ENCODE data around the gene SYNJ2.

SYNJ2 gene

GRCh38 chr6:158033751-158034702 lies 52.4 kb downstream of the SYNJ2 start:
- H3K4me3 ChIP-seq (ENCODE audit: control insufficient read depth, low read depth, low read length): no peak overlapping the region
- no peak for TF ChIP-seq CTCF (IDR thresholded peaks at IDR 0.05; ENCODE audit: control insufficient read depth, insufficient read depth, low read depth, low read length, missing control alignments)

GRCh38 chr6:158036261-158036660 lies 54.6 kb downstream of the SYNJ2 start:
- DNase-seq (ENCODE audit: low read depth): no peak
- no peak overlapping the region for H3K4me3 ChIP-seq (ENCODE audit: control insufficient read depth, low read depth, low read length)
- TF ChIP-seq CTCF (IDR thresholded peaks at IDR 0.05; ENCODE audit: control insufficient read depth, insufficient read depth, low read depth, low read length, missing control alignments): no peak

More at GRCh38 chr6:158033751-158034702, 52.4 kb downstream of the SYNJ2 start:
- DNase-seq (ENCODE audit: low read depth): no peak

- no peak for DNase-seq (ENCODE audit: low read depth)
- H3K4me3 ChIP-seq (ENCODE audit: control insufficient read depth, low read depth, low read length): no peak overlapping the region
- TF ChIP-seq CTCF (IDR thresholded peaks at IDR 0.05; ENCODE audit: control insufficient read depth, insufficient read depth, low read depth, low read length, missing control alignments): no peak
These were observed 55.4 kb downstream of the SYNJ2 start for GRCh38 chr6:158037021-158037420.

GRCh38 chr6:158037771-158038170 lies 56.1 kb downstream of the SYNJ2 start:
- TF ChIP-seq CTCF (IDR thresholded peaks at IDR 0.05; ENCODE audit: control insufficient read depth, insufficient read depth, low read depth, low read length, missing control alignments): no peak
- no peak for DNase-seq (ENCODE audit: low read depth)
- no peak overlapping the region for H3K4me3 ChIP-seq (ENCODE audit: control insufficient read depth, low read depth, low read length)

- no peak for DNase-seq (ENCODE audit: low read depth)
- TF ChIP-seq CTCF (IDR thresholded peaks at IDR 0.05; ENCODE audit: control insufficient read depth, insufficient read depth, low read depth, low read length, missing control alignments): no peak
- H3K4me3 ChIP-seq (ENCODE audit: control insufficient read depth, low read depth, low read length): no peak overlapping the region
These were observed 56.9 kb downstream of the SYNJ2 start for GRCh38 chr6:158038291-158039177.

- no peak overlapping the region for H3K4me3 ChIP-seq (ENCODE audit: control insufficient read depth, low read depth, low read length)
These were observed 57.5 kb downstream of the SYNJ2 start for GRCh38 chr6:158039178-158039557.

More at GRCh38 chr6:158039178-158039557, 57.5 kb downstream of the SYNJ2 start:
- TF ChIP-seq CTCF (IDR thresholded peaks at IDR 0.05; ENCODE audit: control insufficient read depth, insufficient read depth, low read depth, low read length, missing control alignments): no peak
- DNase-seq (ENCODE audit: low read depth): no peak

Data from AG09309 (cell line).